ENCODE data around the gene HCK. TPM values are rescaled to one million over a fixed set of nuclear protein-coding genes. Genes with fewer than 3 reads are reported as not detected.

HCK gene
- total and polyA plus RNA-seq, 9 donors = 4.4 to 6.3 (median 4.5) TPM

DNA sequence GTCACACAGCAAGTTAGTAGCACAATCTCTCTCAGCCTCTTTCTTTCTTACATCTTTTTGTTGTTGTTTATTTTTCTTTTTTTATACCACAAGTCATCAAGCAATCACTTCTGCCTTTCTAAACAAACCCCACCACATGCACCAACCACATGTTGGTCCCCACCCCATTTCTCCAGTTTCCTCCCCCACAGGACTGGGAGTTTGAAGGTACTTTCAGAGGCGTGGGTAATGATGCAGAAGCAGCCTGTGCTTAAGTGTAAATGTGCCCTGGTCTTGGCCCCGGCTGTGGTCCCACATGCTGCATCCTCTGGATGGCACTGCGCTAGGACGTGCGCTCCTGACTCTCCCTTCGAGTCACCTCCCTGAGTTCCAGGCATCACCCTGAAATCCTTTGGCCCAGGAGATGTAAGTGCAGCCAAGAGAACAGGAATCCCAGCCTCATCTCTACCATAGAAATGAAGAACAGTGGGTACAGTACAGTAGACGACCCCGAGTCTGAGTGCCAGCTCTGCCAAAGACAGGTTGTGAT lies 5.7 kb downstream of the HCK start:
- no peaks in the 10 kb centered on the region for H3K9me3 ChIP-seq (replicated peaks; ENCODE audit: control insufficient read depth, low read depth, low read length)
- H3K4me3 ChIP-seq (ENCODE audit: low read length) = no peak overlapping the region
- H3K27me3 ChIP-seq (ENCODE audit: control insufficient read depth, insufficient read depth, low read length) = peaks cover 38% of the 10 kb centered on the region
- 100% methylated on average over 1 of the region's 8 CpGs for WGBS (ENCODE audit: insufficient coverage)
- no peak overlapping the region for H3K27ac ChIP-seq (ENCODE audit: low read length)
- H3K36me3 ChIP-seq (ENCODE audit: control insufficient read depth, insufficient read depth, low read length) = no peaks in the 10 kb centered on the region
- no peak for DNase-seq
- H3K4me1 ChIP-seq (ENCODE audit: control insufficient read depth, insufficient read depth, low read length) = peaks cover 2% of the 10 kb centered on the region

DNA sequence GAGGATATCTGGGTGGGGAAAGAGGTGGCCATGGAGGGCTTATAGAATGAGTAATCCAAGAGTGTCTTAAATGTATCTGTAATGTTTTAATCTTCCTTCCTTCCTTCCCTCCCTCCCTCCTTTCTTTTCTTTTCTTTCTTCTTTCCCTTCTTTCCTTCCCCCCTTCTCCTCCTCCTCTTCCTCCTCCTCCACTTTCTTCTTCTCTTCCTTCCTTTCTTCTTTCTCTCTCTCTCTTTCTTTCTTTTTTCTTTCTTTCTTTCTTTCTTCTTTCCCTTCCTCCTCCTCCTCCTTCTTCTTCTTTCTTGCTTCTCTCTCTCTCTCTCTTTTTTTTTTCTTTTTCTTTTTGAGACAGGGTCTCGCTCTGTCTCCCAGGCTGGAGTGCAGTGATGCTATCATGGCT lies 7.1 kb downstream of the HCK start:
- no peak overlapping the region for H3K27ac ChIP-seq (ENCODE audit: low read length)
- H3K4me1 ChIP-seq (ENCODE audit: control insufficient read depth, insufficient read depth, low read length) = no peaks in the 10 kb centered on the region
- no peaks in the 10 kb centered on the region for H3K9me3 ChIP-seq (replicated peaks; ENCODE audit: control insufficient read depth, low read depth, low read length)
- DNase-seq = no peak
- 75% methylated on average over 1 of the region's 1 CpG for whole genome bisulfite sequencing (ENCODE audit: insufficient coverage)
- H3K36me3 ChIP-seq (ENCODE audit: control insufficient read depth, insufficient read depth, low read length) = no peaks in the 10 kb centered on the region
- H3K27me3 ChIP-seq (ENCODE audit: control insufficient read depth, insufficient read depth, low read length) = peaks cover 27% of the 10 kb centered on the region
- H3K4me3 ChIP-seq (ENCODE audit: low read length) = no peak overlapping the region

- H3K27me3 ChIP-seq (ENCODE audit: control insufficient read depth, insufficient read depth, low read length) = peaks cover 17% of the 10 kb centered on the region
- no peaks in the 10 kb centered on the region for H3K36me3 ChIP-seq (ENCODE audit: control insufficient read depth, insufficient read depth, low read length)
- H3K27ac ChIP-seq (ENCODE audit: low read length) = peak overlapping the region; percentile 20
- no peak overlapping the region for H3K4me3 ChIP-seq (ENCODE audit: low read length)
- no peaks in the 10 kb centered on the region for H3K9me3 ChIP-seq (replicated peaks; ENCODE audit: control insufficient read depth, low read depth, low read length)
- WGBS (ENCODE audit: insufficient coverage) = 51% methylated on average over 2 of the region's 4 CpGs
- DNase-seq = peak; percentile 81
- H3K4me1 ChIP-seq (ENCODE audit: control insufficient read depth, insufficient read depth, low read length) = no peaks in the 10 kb centered on the region
Observed at GRCh38 chr20:32062776-32063170, 10.7 kb downstream of the HCK start.

DNA sequence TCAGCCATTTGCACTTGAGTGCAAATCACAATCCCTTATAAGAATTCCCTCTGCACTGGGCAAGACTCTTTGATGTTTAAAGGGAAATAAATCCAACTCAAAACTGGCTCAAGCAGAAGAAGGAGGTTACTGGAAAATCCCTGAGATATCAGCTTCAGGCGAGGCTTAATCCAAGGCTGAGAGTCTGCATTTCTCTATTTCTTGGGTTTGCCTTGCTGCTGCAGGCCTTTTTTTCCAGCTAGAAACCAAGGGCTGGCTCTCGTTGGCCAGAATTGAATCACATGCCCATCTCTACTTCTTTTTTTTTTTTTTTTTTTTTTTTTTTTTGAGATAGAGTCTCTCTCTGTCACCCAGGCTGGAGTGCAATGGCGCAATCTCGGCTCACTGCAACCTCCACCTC lies 11.7 kb downstream of the HCK start:
- no peaks in the 10 kb centered on the region for H3K36me3 ChIP-seq (ENCODE audit: control insufficient read depth, insufficient read depth, low read length)
- peak overlapping the region; percentile 20 for H3K27ac ChIP-seq (ENCODE audit: low read length)
- no peak overlapping the region for H3K4me3 ChIP-seq (ENCODE audit: low read length)
- DNase-seq = peak; percentile 46
- WGBS (ENCODE audit: insufficient coverage) = 46% methylated on average over 1 of the region's 4 CpGs
- no peaks in the 10 kb centered on the region for H3K4me1 ChIP-seq (ENCODE audit: control insufficient read depth, insufficient read depth, low read length)
- peaks cover 15% of the 10 kb centered on the region for H3K27me3 ChIP-seq (ENCODE audit: control insufficient read depth, insufficient read depth, low read length)
- no peaks in the 10 kb centered on the region for H3K9me3 ChIP-seq (replicated peaks; ENCODE audit: control insufficient read depth, low read depth, low read length)

GRCh38 chr20:32064667-32065066 lies 12.6 kb downstream of the HCK start:
- Histone ChIP-seq H3K4me3 (ENCODE audit: low read length) (no peak overlapping the region), H3K27me3 (ENCODE audit: control insufficient read depth, insufficient read depth, low read length) (peaks cover 14% of the 10 kb centered on the region), H3K4me1 (ENCODE audit: control insufficient read depth, insufficient read depth, low read length) (no peaks in the 10 kb centered on the region), H3K27ac (ENCODE audit: low read length) (peak overlapping the region; percentile 3), H3K9me3 (replicated peaks; ENCODE audit: control insufficient read depth, low read depth, low read length) (no peaks in the 10 kb centered on the region), H3K36me3 (ENCODE audit: control insufficient read depth, insufficient read depth, low read length) (no peaks in the 10 kb centered on the region)
- WGBS (ENCODE audit: insufficient coverage) = 60% methylated on average over 1 of the region's 7 CpGs
- peak; percentile 29 for DNase-seq

GRCh38 chr20:32067234-32067821 lies 15.3 kb downstream of the HCK start:
- Histone ChIP-seq H3K27ac (ENCODE audit: low read length) (no peak overlapping the region), H3K4me1 (ENCODE audit: control insufficient read depth, insufficient read depth, low read length) (no peaks in the 10 kb centered on the region), H3K27me3 (ENCODE audit: control insufficient read depth, insufficient read depth, low read length) (peaks cover 8% of the 10 kb centered on the region), H3K36me3 (ENCODE audit: control insufficient read depth, insufficient read depth, low read length) (no peaks in the 10 kb centered on the region), H3K4me3 (ENCODE audit: low read length) (no peak overlapping the region), H3K9me3 (replicated peaks; ENCODE audit: control insufficient read depth, low read depth, low read length) (no peaks in the 10 kb centered on the region)
- no peak for DNase-seq
- 69% methylated on average over 3 of the region's 6 CpGs for WGBS (ENCODE audit: insufficient coverage)

DNA sequence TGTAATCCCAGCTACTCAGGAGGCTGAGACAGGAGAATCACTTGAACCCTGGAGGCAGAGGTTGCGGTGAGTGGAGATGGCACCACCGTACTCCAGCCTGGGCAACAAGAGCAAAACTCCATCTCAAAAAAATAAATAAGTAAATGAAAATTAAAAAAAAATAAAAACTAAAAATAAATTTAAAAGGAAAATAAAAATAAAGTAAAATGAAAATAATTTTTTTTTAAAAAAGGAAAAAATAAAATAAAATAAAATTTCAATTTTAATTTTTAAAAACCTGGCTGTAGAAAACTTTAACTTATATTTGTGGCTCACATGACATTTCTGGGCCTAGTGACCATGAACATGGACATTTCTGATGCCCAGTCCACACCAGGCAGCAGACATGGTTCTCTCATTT lies 16.1 kb downstream of the HCK start:
- Histone ChIP-seq H3K36me3 (ENCODE audit: control insufficient read depth, insufficient read depth, low read length) (no peaks in the 10 kb centered on the region), H3K27ac (ENCODE audit: low read length) (no peak overlapping the region), H3K9me3 (replicated peaks; ENCODE audit: control insufficient read depth, low read depth, low read length) (no peaks in the 10 kb centered on the region), H3K4me3 (ENCODE audit: low read length) (no peak overlapping the region), H3K4me1 (ENCODE audit: control insufficient read depth, insufficient read depth, low read length) (no peaks in the 10 kb centered on the region), H3K27me3 (ENCODE audit: control insufficient read depth, insufficient read depth, low read length) (peaks cover 6% of the 10 kb centered on the region)
- no peak for DNase-seq
- whole genome bisulfite sequencing (ENCODE audit: insufficient coverage) = no CpG with 5 or more reads among the region's 2 CpGs

GRCh38 chr20:32069711-32070110 lies 17.7 kb downstream of the HCK start:
- no peak overlapping the region for H3K27ac ChIP-seq (ENCODE audit: low read length)
- DNase-seq = no peak
- peaks cover 6% of the 10 kb centered on the region for H3K27me3 ChIP-seq (ENCODE audit: control insufficient read depth, insufficient read depth, low read length)

DNA sequence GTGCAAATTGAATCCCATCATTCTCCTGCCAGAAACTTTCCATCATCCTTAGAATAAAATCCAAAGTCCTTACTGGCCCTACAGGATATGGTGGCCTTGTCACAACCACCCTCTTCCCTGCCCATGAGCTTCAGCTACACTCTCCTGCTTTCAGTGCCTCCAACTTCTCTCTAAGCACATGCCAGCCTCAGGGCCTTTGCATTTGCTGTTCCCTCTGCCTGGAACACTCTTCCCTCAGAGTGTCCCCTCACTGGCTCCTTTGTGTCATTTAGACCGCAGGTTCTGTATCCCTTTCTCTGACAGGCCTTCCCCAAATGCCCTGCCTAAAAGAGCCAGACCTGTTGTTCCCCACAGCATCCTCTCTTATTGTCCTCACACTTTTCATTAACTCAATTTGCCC lies 18.2 kb downstream of the HCK start:
- no peak for DNase-seq
- peaks cover 6% of the 10 kb centered on the region for H3K27me3 ChIP-seq (ENCODE audit: control insufficient read depth, insufficient read depth, low read length)
- 60% methylated on average over 1 of the region's 1 CpG for WGBS (ENCODE audit: insufficient coverage)
- H3K4me3 ChIP-seq (ENCODE audit: low read length) = no peak overlapping the region
- no peaks in the 10 kb centered on the region for H3K9me3 ChIP-seq (replicated peaks; ENCODE audit: control insufficient read depth, low read depth, low read length)
- H3K36me3 ChIP-seq (ENCODE audit: control insufficient read depth, insufficient read depth, low read length) = no peaks in the 10 kb centered on the region
- H3K4me1 ChIP-seq (ENCODE audit: control insufficient read depth, insufficient read depth, low read length) = no peaks in the 10 kb centered on the region
- no peak overlapping the region for H3K27ac ChIP-seq (ENCODE audit: low read length)

More at GRCh38 chr20:32069711-32070110, 17.7 kb downstream of the HCK start:
- no peaks in the 10 kb centered on the region for H3K36me3 ChIP-seq (ENCODE audit: control insufficient read depth, insufficient read depth, low read length)
- no peak overlapping the region for H3K4me3 ChIP-seq (ENCODE audit: low read length)
- no peaks in the 10 kb centered on the region for H3K4me1 ChIP-seq (ENCODE audit: control insufficient read depth, insufficient read depth, low read length)
- H3K9me3 ChIP-seq (replicated peaks; ENCODE audit: control insufficient read depth, low read depth, low read length) = no peaks in the 10 kb centered on the region

- WGBS (ENCODE audit: insufficient coverage) = 14% methylated on average over 1 of the region's 4 CpGs
- no peak for DNase-seq
- Histone ChIP-seq H3K4me1 (ENCODE audit: control insufficient read depth, insufficient read depth, low read length) (no peaks in the 10 kb centered on the region), H3K36me3 (ENCODE audit: control insufficient read depth, insufficient read depth, low read length) (no peaks in the 10 kb centered on the region), H3K27me3 (ENCODE audit: control insufficient read depth, insufficient read depth, low read length) (peaks cover 6% of the 10 kb centered on the region), H3K4me3 (ENCODE audit: low read length) (no peak overlapping the region), H3K9me3 (replicated peaks; ENCODE audit: control insufficient read depth, low read depth, low read length) (no peaks in the 10 kb centered on the region), H3K27ac (ENCODE audit: low read length) (no peak overlapping the region)
Observed at GRCh38 chr20:32070690-32071213, 18.7 kb downstream of the HCK start.
